Esophagus muscularis mucosa (tissue), 4 donors: ENCODE data around the gene PPP4R2.

Source experiments
- CTCF ChIP-seq, 3 experiments: fragments of 200-600 bp in 2 of 3; fragments of 450-650 bp in 1 of 3; sonication (generic) in 2 of 3; IDR thresholded peaks; one replicate each; pipeline ENCODE4 v1.5.1; 2017 to 2019; ENCODE audit warnings: antibody characterized with exemption in 3 of 3, mild to moderate bottlenecking in 2 of 3, moderate library complexity in 1 of 3
- EP300 ChIP-seq: sonication (generic); formaldehyde crosslinking; IDR thresholded peaks from one replicate; pipeline ENCODE4 v1.6.1; 2017; ENCODE audit warnings: antibody characterized with exemption
- POLR2A ChIP-seq: fragments of 450-650 bp; IDR thresholded peaks from one replicate; pipeline ENCODE4 v1.6.1; 2017; ENCODE audit warnings: antibody characterized with exemption, moderate library complexity, mild to moderate bottlenecking, low read depth
- POLR2AphosphoS5 ChIP-seq, 2 donors: sonication (generic); formaldehyde crosslinking; IDR thresholded peaks; one replicate each; pipeline ENCODE4 v1.6.1; 2017; ENCODE audit warnings: antibody characterized with exemption in 2 of 2

- no peak for TF ChIP-seq CTCF (IDR thresholded peaks at IDR 0.05)
- no peak for TF ChIP-seq POLR2A
- TF ChIP-seq EP300 = no peak
- no peak for TF ChIP-seq POLR2AphosphoS5 (IDR thresholded peaks at IDR 0.05)
Observed at GRCh38 chr3:72999951-73000350, 3.3 kb downstream of the PPP4R2 start.
